ENCODE results near the gene IGLL5. TPM values are rescaled to one million over a fixed set of nuclear protein-coding genes. Genes with fewer than 3 reads are reported as not detected.
A peak's percentile ranks its signal among the peaks of the same experiment; 100 is the strongest.

IGLL5 gene
- total RNA-seq, 2 experiments from 2014 or later = not detected

GRCh38 chr22:22878801-22879674, 8.6 kb upstream of the IGLL5 start:
- DNase-seq (no peak), ATAC-seq (no peak)
- CTCF ChIA-PET = interaction anchor here (0.5 to 3.4 kb wide), 9 partner anchors 12 to 126 kb away, joined by 3 to 30 read pairs (median 4); no protein-coding TSS in a partner anchor
- H3K27ac Mint-ChIP-seq = no peak overlapping the region
- H3K4me3 Mint-ChIP-seq = no peak overlapping the region
- POLR2A ChIA-PET = interaction anchor here (0.6 kb wide), 1 partner anchor 76 kb away, joined by 3 read pairs; no protein-coding TSS in a partner anchor
- H3K36me3 Mint-ChIP-seq (ENCODE audit: low read depth) = no peaks in the 10 kb centered on the region
- peaks cover under 1% of the 10 kb centered on the region for H3K4me1 Mint-ChIP-seq
- intact Hi-C loops (cut with DNase I, micrococcal nuclease) = no loop called here
- H3K27me3 Mint-ChIP-seq = no peaks in the 10 kb centered on the region
- H3K9me3 Mint-ChIP-seq (ENCODE audit: low read depth) = peaks cover 2% of the 10 kb centered on the region

- intact Hi-C loops (cut with DNase I, micrococcal nuclease) = loop anchor here (5.0 kb wide), 3 partner anchors 92 to 417 kb away; no protein-coding TSS in a partner anchor
- no peak overlapping the region for H3K27ac Mint-ChIP-seq
These were observed 7.9 kb upstream of the IGLL5 start for GRCh38 chr22:22879675-22880155.

GRCh38 chr22:22880645-22881044, 7.0 kb upstream of the IGLL5 start:
- intact Hi-C loops (cut with DNase I, micrococcal nuclease) = loop anchor here (5.0 kb wide), 3 partner anchors 93 to 418 kb away; no protein-coding TSS in a partner anchor
- H3K27me3 Mint-ChIP-seq = no peaks in the 10 kb centered on the region
- H3K36me3 Mint-ChIP-seq (ENCODE audit: low read depth) = no peaks in the 10 kb centered on the region
- POLR2A ChIA-PET = no interaction called here
- no peak overlapping the region for H3K27ac Mint-ChIP-seq
- H3K4me3 Mint-ChIP-seq = no peak overlapping the region
- DNase-seq (no peak), ATAC-seq (no peak)
- CTCF ChIA-PET = interaction anchor here (0.6 to 2.6 kb wide), 4 partner anchors 32 to 127 kb away, joined by 3 to 13 read pairs (median 5); no protein-coding TSS in a partner anchor
- H3K9me3 Mint-ChIP-seq (ENCODE audit: low read depth) = no peaks in the 10 kb centered on the region
- H3K4me1 Mint-ChIP-seq = peaks cover 12% of the 10 kb centered on the region

More at GRCh38 chr22:22879675-22880155, 7.9 kb upstream of the IGLL5 start:
- no peak for ATAC-seq
- POLR2A ChIA-PET = no interaction called here
- H3K4me1 Mint-ChIP-seq = peaks cover 7% of the 10 kb centered on the region
- H3K36me3 Mint-ChIP-seq (ENCODE audit: low read depth) = no peaks in the 10 kb centered on the region
- H3K27me3 Mint-ChIP-seq = no peaks in the 10 kb centered on the region
- no peaks in the 10 kb centered on the region for H3K9me3 Mint-ChIP-seq (ENCODE audit: low read depth)
- H3K4me3 Mint-ChIP-seq = no peak overlapping the region
- no peak for DNase-seq
- CTCF ChIA-PET = interaction anchor here (0.5 to 3.4 kb wide), 6 partner anchors 31 to 134 kb away, joined by 3 to 15 read pairs (median 4); no protein-coding TSS in a partner anchor

- ChIA-PET CTCF (interaction anchor here (1.1 to 2.6 kb wide), 6 partner anchors 33 to 128 kb away, joined by 3 to 13 read pairs (median 4); no protein-coding TSS in a partner anchor), POLR2A (no interaction called here)
- H3K9me3 Mint-ChIP-seq (ENCODE audit: low read depth) = no peaks in the 10 kb centered on the region
- no peak overlapping the region for H3K27ac Mint-ChIP-seq
- H3K36me3 Mint-ChIP-seq (ENCODE audit: low read depth) = no peaks in the 10 kb centered on the region
- no peak overlapping the region for H3K4me3 Mint-ChIP-seq
- H3K27me3 Mint-ChIP-seq = peaks cover 2% of the 10 kb centered on the region
- ATAC-seq = no peak
- intact Hi-C loops (cut with DNase I, micrococcal nuclease) = loop anchor here (5.0 kb wide), 3 partner anchors 94 to 419 kb away; no protein-coding TSS in a partner anchor
- peaks cover 12% of the 10 kb centered on the region for H3K4me1 Mint-ChIP-seq
- no peak for DNase-seq
These were observed 6.3 kb upstream of the IGLL5 start for GRCh38 chr22:22881116-22882000.

- H3K27me3 Mint-ChIP-seq = peaks cover 6% of the 10 kb centered on the region
- H3K9me3 Mint-ChIP-seq (ENCODE audit: low read depth) = no peaks in the 10 kb centered on the region
- DNase-seq (peak; percentile 47), ATAC-seq (peak; percentile 76)
- peaks cover 12% of the 10 kb centered on the region for H3K4me1 Mint-ChIP-seq
- H3K36me3 Mint-ChIP-seq (ENCODE audit: low read depth) = no peaks in the 10 kb centered on the region
- POLR2A ChIA-PET = no interaction called here
- H3K27ac Mint-ChIP-seq = no peak overlapping the region
- CTCF ChIA-PET = interaction anchor here (0.9 to 3.7 kb wide), 8 partner anchors 34 to 172 kb away, joined by 3 to 41 read pairs (median 4); no protein-coding TSS in a partner anchor
- intact Hi-C loops (cut with DNase I, micrococcal nuclease) = loop anchor here (2.0 to 5.0 kb wide), 4 partner anchors 75 to 420 kb away; no protein-coding TSS in a partner anchor
- H3K4me3 Mint-ChIP-seq = no peak overlapping the region
These were observed 5.4 kb upstream of the IGLL5 start for GRCh38 chr22:22882033-22882717.

- CTCF ChIA-PET = interaction anchor here (0.7 to 3.7 kb wide), 33 partner anchors 14 to 297 kb away, joined by 3 to 56 read pairs (median 4); no protein-coding TSS in a partner anchor
- intact Hi-C loops (cut with DNase I, micrococcal nuclease) = loop anchor here (2.0 to 5.0 kb wide), 4 partner anchors 74 to 421 kb away; no protein-coding TSS in a partner anchor
- no peak for DNase-seq
- H3K4me3 Mint-ChIP-seq = no peak overlapping the region
- POLR2A ChIA-PET = interaction anchor here (1.1 kb wide), 1 partner anchor 81 kb away, joined by 3 read pairs; no protein-coding TSS in a partner anchor
- H3K27ac Mint-ChIP-seq = no peak overlapping the region
- no peak for ATAC-seq
- H3K9me3 Mint-ChIP-seq (ENCODE audit: low read depth) = no peaks in the 10 kb centered on the region
- peaks cover 7% of the 10 kb centered on the region for H3K27me3 Mint-ChIP-seq
- H3K4me1 Mint-ChIP-seq = peaks cover 12% of the 10 kb centered on the region
- H3K36me3 Mint-ChIP-seq (ENCODE audit: low read depth) = no peaks in the 10 kb centered on the region
These were observed 4.4 kb upstream of the IGLL5 start for GRCh38 chr22:22883090-22883727.

- peaks cover 12% of the 10 kb centered on the region for H3K4me1 Mint-ChIP-seq
- DNase-seq (peak; percentile 79), ATAC-seq (peak; percentile 56)
- no peaks in the 10 kb centered on the region for H3K36me3 Mint-ChIP-seq (ENCODE audit: low read depth)
- H3K9me3 Mint-ChIP-seq (ENCODE audit: low read depth) = no peaks in the 10 kb centered on the region
- intact Hi-C loops (cut with DNase I, micrococcal nuclease) = loop anchor here (1.0 to 5.0 kb wide), 8 partner anchors 36 to 422 kb away; no protein-coding TSS in a partner anchor
- POLR2A ChIA-PET = interaction anchor here (1.1 kb wide), 1 partner anchor 82 kb away, joined by 3 read pairs; no protein-coding TSS in a partner anchor
- no peak overlapping the region for H3K4me3 Mint-ChIP-seq
- H3K27me3 Mint-ChIP-seq = peaks cover 7% of the 10 kb centered on the region
- CTCF ChIA-PET = interaction anchor here (0.6 to 3.7 kb wide), 45 partner anchors 10 to 365 kb away, joined by 3 to 56 read pairs (median 4); partner anchors contain the start of gene ZNF280A
- no peak overlapping the region for H3K27ac Mint-ChIP-seq
These were observed 3.4 kb upstream of the IGLL5 start for GRCh38 chr22:22884010-22884887.

GRCh38 chr22:22884888-22885840, 2.5 kb upstream of the IGLL5 start:
- Mint-ChIP-seq H3K4me3 (no peak overlapping the region), H3K27ac (no peak overlapping the region), H3K27me3 (peaks cover 7% of the 10 kb centered on the region), H3K9me3 (ENCODE audit: low read depth) (no peaks in the 10 kb centered on the region), H3K36me3 (ENCODE audit: low read depth) (no peaks in the 10 kb centered on the region), H3K4me1 (peaks cover 12% of the 10 kb centered on the region)
- DNase-seq (peak; percentile 74), ATAC-seq (peak; percentile 74)
- ChIA-PET CTCF (interaction anchor here (0.5 to 3.7 kb wide), 30 partner anchors 8 to 366 kb away, joined by 3 to 56 read pairs (median 5); partner anchors contain the start of gene ZNF280A), POLR2A (no interaction called here)
- intact Hi-C loops (cut with DNase I, micrococcal nuclease) = loop anchor here (1.0 to 5.0 kb wide), 8 partner anchors 37 to 423 kb away; no protein-coding TSS in a partner anchor
